WTC11 (cell line): ENCODE results near the gene C5orf47. TPM values are rescaled to one million over a fixed set of nuclear protein-coding genes. Genes with fewer than 3 reads are reported as not detected.

Source experiments
- ATAC-seq: fragments of 200-7000 bp; cut with Tn5 transposase; 2 replicates; pipeline ENCODE4 v1.10.0; 2021; ENCODE audit warnings: mild to moderate bottlenecking, moderate library complexity
- CTCF ChIA-PET: fragments of 300-600 bp; sonication (Branson Sonifier 250); formaldehyde crosslinking; loops from one replicate; lab custom pipeline; 2021; ENCODE audit warnings: antibody characterized with exemption; lab: Charles Lee
- POLR2A ChIA-PET: fragments of 350-600 bp; sonication (Branson Sonifier 250); formaldehyde crosslinking; loops from one replicate; lab custom pipeline; 2021; ENCODE audit warnings: antibody characterized with exemption; lab: Charles Lee
- DNase-seq: peaks from one replicate; pipeline ENCODE4 v3.0.0; 2021; ENCODE audit warnings: low spot score
- H3K27ac Mint-ChIP-seq: 2 replicates; pipeline ENCODE4 v1.8.0; 2021; ENCODE audit warnings: mixed read lengths
- H3K27me3 Mint-ChIP-seq: 2 replicates; pipeline ENCODE4 v1.8.0; 2021; ENCODE audit warnings: low read depth, mild to moderate bottlenecking, moderate library complexity, mixed read lengths
- H3K36me3 Mint-ChIP-seq: 2 replicates; pipeline ENCODE4 v1.8.0; 2021; ENCODE audit warnings: mixed read lengths
- H3K4me1 Mint-ChIP-seq: 2 replicates; pipeline ENCODE4 v1.8.0; 2022; ENCODE audit warnings: mixed read lengths
- H3K4me3 Mint-ChIP-seq: 2 replicates; pipeline ENCODE4 v1.8.0; 2021; ENCODE audit warnings: mild to moderate bottlenecking, moderate library complexity, mixed read lengths
- H3K9me3 Mint-ChIP-seq: 2 replicates; pipeline ENCODE4 v1.8.0; 2021; ENCODE audit warnings: mixed read lengths
- AR ChIP-seq: fragments of 250-450 bp; sonication (Bioruptor Pico); IDR thresholded peaks from 2 replicates; pipeline ENCODE4 v1.9.0; 2021; ENCODE audit warnings: mild to moderate bottlenecking
- ARID4B ChIP-seq: sonication (generic); formaldehyde crosslinking; IDR thresholded peaks from 2 replicates; pipeline ENCODE4 v1.8.0; 2023; ENCODE audit warnings: missing genetic modification reagents, mild to moderate bottlenecking, borderline replicate concordance
- ELF4 ChIP-seq: sonication (generic); formaldehyde crosslinking; IDR thresholded peaks from 2 replicates; pipeline ENCODE4 v1.8.1; 2022; ENCODE audit warnings: low read depth, mild to moderate bottlenecking, moderate library complexity, missing genetic modification reagents
- FOXJ3 ChIP-seq: sonication (generic); formaldehyde crosslinking; IDR thresholded peaks from 2 replicates; pipeline ENCODE4 v1.9.0; 2021; ENCODE audit warnings: missing genetic modification reagents, mild to moderate bottlenecking, borderline replicate concordance
- FOXK1 ChIP-seq: sonication (generic); formaldehyde crosslinking; IDR thresholded peaks from 2 replicates; pipeline ENCODE4 v1.8.0; 2022; ENCODE audit warnings: mild to moderate bottlenecking, moderate library complexity, missing genetic modification reagents
- JAZF1 ChIP-seq: fragments of 250-450 bp; sonication (Bioruptor Pico); IDR thresholded peaks from 2 replicates; pipeline ENCODE4 v1.9.0; 2021; ENCODE audit warnings: moderate library complexity, mild to moderate bottlenecking, inconsistent platforms
- KAT7 ChIP-seq: sonication (generic); formaldehyde crosslinking; IDR thresholded peaks from 2 replicates; pipeline ENCODE4 v1.8.1; 2023; ENCODE audit warnings: missing genetic modification reagents, mild to moderate bottlenecking, borderline replicate concordance
- MLX ChIP-seq: sonication (generic); formaldehyde crosslinking; IDR thresholded peaks from 2 replicates; pipeline ENCODE4 v1.8.1; 2023; ENCODE audit warnings: mild to moderate bottlenecking, missing genetic modification reagents, moderate library complexity
- NFE2L1 ChIP-seq: sonication (generic); formaldehyde crosslinking; IDR thresholded peaks from 2 replicates; pipeline ENCODE4 v1.8.1; 2023; ENCODE audit warnings: missing genetic modification reagents
- RORB ChIP-seq: fragments of 250-450 bp; sonication (Bioruptor Pico); IDR thresholded peaks from 2 replicates; pipeline ENCODE4 v1.9.0; 2021; ENCODE audit warnings: mild to moderate bottlenecking
- SMAD3 ChIP-seq: sonication (generic); formaldehyde crosslinking; IDR thresholded peaks from 2 replicates; pipeline ENCODE4 v1.8.0; 2022; ENCODE audit warnings: missing genetic modification reagents, mild to moderate bottlenecking, borderline replicate concordance
- SMAD4 ChIP-seq: sonication (generic); formaldehyde crosslinking; IDR thresholded peaks from 2 replicates; pipeline ENCODE4 v1.8.0; 2022; ENCODE audit warnings: mild to moderate bottlenecking, missing genetic modification reagents
- SP1 ChIP-seq: sonication (generic); formaldehyde crosslinking; conservative IDR thresholded peaks from 2 replicates; pipeline ENCODE4 v1.8.1; 2022; ENCODE audit warnings: missing genetic modification reagents
- TCF7 ChIP-seq: sonication (generic); formaldehyde crosslinking; IDR thresholded peaks from 2 replicates; pipeline ENCODE4 v1.8.0; 2022; ENCODE audit warnings: mild to moderate bottlenecking, low read depth, missing genetic modification reagents, moderate library complexity
- ZNF121 ChIP-seq: sonication (generic); formaldehyde crosslinking; IDR thresholded peaks from 2 replicates; pipeline ENCODE4 v1.8.0; 2023; ENCODE audit warnings: missing genetic modification reagents
- ZNF281 ChIP-seq: sonication (generic); formaldehyde crosslinking; IDR thresholded peaks from 2 replicates; pipeline ENCODE4 v1.8.0; 2023; ENCODE audit warnings: mild to moderate bottlenecking, missing genetic modification reagents
- total RNA-seq: library from RNA; stranded (reverse); gene quantifications from 3 replicates; pipeline ENCODE4 v1.2.3, GENCODE V29; 2021

C5orf47 gene
- total RNA-seq, 1 experiment from 2014 or later: 0.09 TPM

- Mint-ChIP-seq H3K4me1 (peaks cover 2% of the 10 kb centered on the region; the same call in 1 of the 2 replicates), H3K27ac (no peak overlapping the region), H3K27me3 (no peaks in the 10 kb centered on the region), H3K9me3 (no peaks in the 10 kb centered on the region), H3K36me3 (peaks cover 24% of the 10 kb centered on the region), H3K4me3 (no peak overlapping the region)
- CTCF ChIA-PET: no interaction called here
- POLR2A ChIA-PET: no interaction called here
- DNase-seq (no peak), ATAC-seq (no peak)
- TF ChIP-seq FOXK1 (no peak), FOXJ3 (CRISPR knock-in tag) (no peak)
- TF ChIP-seq, all 79 proteins: peak for 0
Measured at GRCh38 chr5:173954671-173955521, 34.1 kb upstream of the C5orf47 start.

GRCh38 chr5:173960986-173961385 lies 28.0 kb upstream of the C5orf47 start:
- CTCF ChIA-PET: no interaction called here
- peak overlapping the region; percentile 84 for H3K27ac Mint-ChIP-seq
- H3K9me3 Mint-ChIP-seq: no peaks in the 10 kb centered on the region
- no peak overlapping the region for H3K4me3 Mint-ChIP-seq
- H3K36me3 Mint-ChIP-seq: no peaks in the 10 kb centered on the region
- no peak for ATAC-seq
- TF ChIP-seq ARID4B (CRISPR knock-in tag) (no peak), KAT7 (no peak), ELF4 (CRISPR knock-in tag) (no peak), SMAD3 (CRISPR knock-in tag) (no peak), RORB (CRISPR knock-in tag) (no peak), JAZF1 (no peak), AR (no peak), ZNF121 (CRISPR knock-in tag) (no peak), ZNF281 (CRISPR knock-in tag) (no peak), SMAD4 (CRISPR knock-in tag) (no peak), SP1 (CRISPR knock-in tag) (no peak), NFE2L1 (CRISPR knock-in tag) (no peak), MLX (CRISPR knock-in tag) (no peak), TCF7 (no peak)
- TF ChIP-seq, all 79 proteins: peak for 0
- H3K27me3 Mint-ChIP-seq: no peaks in the 10 kb centered on the region
- peaks cover 33% of the 10 kb centered on the region for H3K4me1 Mint-ChIP-seq
- no peak for DNase-seq
- POLR2A ChIA-PET: no interaction called here
